Measurements from ENCODE around the gene RNF113B. TPM values are rescaled to one million over a fixed set of nuclear protein-coding genes. Genes with fewer than 3 reads are reported as not detected.

RNF113B gene
- total and polyA plus RNA-seq, 2 experiments from 2014 or later, result 0.19 TPM; not detected in 1

GRCh38 chr13:98184792-98185191 lies 7.7 kb upstream of the RNF113B start:
- Histone ChIP-seq H3K27ac (ENCODE audit: low read depth) (no peak overlapping the region), H3K4me2 (no peak overlapping the region), H2AFZ (no peak overlapping the region), H3K4me3 (no peak overlapping the region), H3K79me2 (replicated peaks; ENCODE audit: insufficient read depth) (peaks cover 96% of the 10 kb centered on the region), H3K27me3 (ENCODE audit: insufficient read depth) (no peaks in the 10 kb centered on the region), H3K4me1 (ENCODE audit: insufficient read depth) (peaks cover 20% of the 10 kb centered on the region), H3K36me3 (ENCODE audit: insufficient read depth) (no peaks in the 10 kb centered on the region), H3F3A (replicated peaks; ENCODE audit: low read depth) (no peaks in the 10 kb centered on the region), H4K20me1 (replicated peaks; ENCODE audit: insufficient read depth) (peaks cover 5% of the 10 kb centered on the region; the same call in 1 of the 2 replicates), H3K9me2 (ENCODE audit: insufficient read depth) (no peaks in the 10 kb centered on the region)
- H3K36me3 Mint-ChIP-seq (ENCODE audit: low read depth), result peaks cover 6% of the 10 kb centered on the region; the same call in 1 of the 3 replicates
- H3K4me1 Mint-ChIP-seq, result peaks cover 49% of the 10 kb centered on the region
- no peak for DNase-seq (ENCODE audit: low spot score)
- peaks cover 7% of the 10 kb centered on the region for H3K27me3 Mint-ChIP-seq (ENCODE audit: insufficient read depth, low read depth, poor library complexity)
- H3K9me3 Mint-ChIP-seq, result no peaks in the 10 kb centered on the region
- no peak overlapping the region for H3K27ac Mint-ChIP-seq
- no peak overlapping the region for H3K4me3 Mint-ChIP-seq
- no peak for TF ChIP-seq POLR2AphosphoS5 (IDR thresholded peaks at IDR 0.05; ENCODE audit: low read depth)
- no peak for TF ChIP-seq CTCF (conservative IDR thresholded peaks at IDR 0.05; ENCODE audit: low read depth in 2 of 2)
- TF ChIP-seq REST (IDR thresholded peaks at IDR 0.05; ENCODE audit: unreplicated experiment), result no peak
- TF ChIP-seq ETS1 (IDR thresholded peaks at IDR 0.05), result no peak
- TF ChIP-seq CREB1 (CRISPR knock-in tag; IDR thresholded peaks at IDR 0.05; ENCODE audit: low read depth), result no peak
- TF ChIP-seq JUNB (IDR thresholded peaks at IDR 0.05; ENCODE audit: unreplicated experiment), result no peak
- no peak for TF ChIP-seq EZH2phosphoT487 (IDR thresholded peaks at IDR 0.05; ENCODE audit: unreplicated experiment)
- no peak for TF ChIP-seq ZNF462 (CRISPR knock-in tag; IDR thresholded peaks at IDR 0.05)
- no peak for TF ChIP-seq ZNF331 (CRISPR knock-in tag; IDR thresholded peaks at IDR 0.05; ENCODE audit: low read depth)
- TF ChIP-seq ZNF114 (CRISPR knock-in tag; IDR thresholded peaks at IDR 0.05), result no peak
- no peak for TF ChIP-seq EZH2 (IDR thresholded peaks at IDR 0.05; ENCODE audit: low read depth, unreplicated experiment)
- no peak for TF ChIP-seq STAT1 (IDR thresholded peaks at IDR 0.05; ENCODE audit: unreplicated experiment)
- TF ChIP-seq NANOG (IDR thresholded peaks at IDR 0.05; ENCODE audit: borderline replicate concordance), result no peak
- ATAC-seq, result no peak
